Thoracic aorta (tissue), 2 donors: Measurements from ENCODE around the gene RNU5B-1. TPM values are rescaled to one million over a fixed set of nuclear protein-coding genes. Genes with fewer than 3 reads are reported as not detected.

Experiments used
- ATAC-seq: fragments of 150-250 bp; one replicate; pipeline ENCODE4 v1.8.0; 2017; ENCODE audit warnings: low read depth; ENCODE audit not compliant: insufficient number of reproducible peaks, low FRiP score
- DNase-seq: peaks from one replicate; pipeline ENCODE4 v3.0.0-alpha.2; 2020; ENCODE audit warnings: low spot score
- H3K27ac ChIP-seq, 2 donors: fragments of 200-600 bp; sonication (generic); 1 replicate in 1 of 2; 2 replicates in 1 of 2; pipeline ENCODE4 v1.5.1; 2016; ENCODE audit warnings: mild to moderate bottlenecking in 2 of 2, moderate library complexity in 2 of 2
- H3K27me3 ChIP-seq: fragments of 200-600 bp; sonication (generic); replicated peaks from 2 replicates; pipeline ENCODE4 v1.6.0; 2016; ENCODE audit warnings: mild to moderate bottlenecking; ENCODE audit not compliant: insufficient read depth
- H3K36me3 ChIP-seq: fragments of 200-600 bp; sonication (generic); one replicate; pipeline ENCODE4 v1.5.1; 2016
- H3K4me1 ChIP-seq, 2 donors: fragments of 200-600 bp; sonication (generic); 1 replicate in 1 of 2; 2 replicates in 1 of 2; pipeline versions ENCODE4 v1.5.1 to v1.6.0; 2016; ENCODE audit warnings: low read depth in 2 of 2, mild to moderate bottlenecking in 1 of 2; ENCODE audit not compliant: control insufficient read depth in 1 of 2
- H3K4me3 ChIP-seq: fragments of 200-600 bp; sonication (generic); 2 replicates; pipeline ENCODE4 v1.5.1; 2016; ENCODE audit warnings: mild to moderate bottlenecking
- H3K9me3 ChIP-seq: fragments of 200-600 bp; sonication (generic); 2 replicates; pipeline ENCODE4 v1.5.1; 2016
- total RNA-seq, 2 donors: library from RNA; depleted of rRNA; stranded (reverse); fragments of >200 nt; gene quantifications; one replicate each; pipeline versions ENCODE4 v1.1.0 to v1.2.3, GENCODE V29; 2016
- TF ChIP-seq, protein P1 (sequence below): fragments of 200-600 bp; sonication (generic); IDR thresholded peaks from one replicate; pipeline ENCODE4 v1.5.1; 2019; ENCODE audit warnings: antibody characterized with exemption

The RNU5B-1 gene
- total RNA-seq, 2 donors from 2014 or later, result not detected

DNA sequence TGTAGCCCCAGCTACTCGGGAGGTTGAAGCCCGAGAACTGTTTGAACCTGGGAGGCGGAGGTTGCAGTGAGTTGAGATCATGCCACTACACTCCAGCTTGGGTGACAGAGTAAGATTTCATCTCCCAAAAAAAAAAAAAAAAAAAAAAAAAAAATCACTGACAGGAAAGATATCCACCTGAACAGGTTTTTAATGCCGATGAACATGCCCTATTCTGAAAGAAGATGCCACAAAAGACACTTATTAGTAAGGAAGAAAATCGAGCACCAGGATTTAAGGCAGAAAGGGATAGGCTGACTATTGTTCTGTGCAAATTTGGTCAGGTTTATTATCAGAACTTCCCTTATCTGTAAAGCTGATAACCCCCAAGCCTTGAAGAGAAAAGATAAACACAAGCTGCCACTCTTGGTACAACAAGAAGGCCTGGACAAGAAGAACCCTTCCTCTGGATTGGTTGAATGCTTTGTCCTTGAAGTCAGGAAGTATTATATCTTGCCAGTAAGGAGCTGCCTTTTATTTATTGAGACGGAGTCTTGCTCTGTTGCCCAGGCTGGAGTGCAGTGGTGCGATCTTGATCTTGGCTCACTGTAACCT lies 15.1 kb upstream of the RNU5B-1 start:
- Histone ChIP-seq H3K36me3 (no peaks in the 10 kb centered on the region), H3K27me3 (no peaks in the 10 kb centered on the region), H3K9me3 (no peaks in the 10 kb centered on the region), H3K27ac (no peak overlapping the region), H3K4me1 (peaks cover 2 to 20% of the 10 kb centered on the region in 2 donors), H3K4me3 (no peak overlapping the region)
- ATAC-seq (no peak), DNase-seq (no peak)
- TF ChIP-seq, protein P1, sequence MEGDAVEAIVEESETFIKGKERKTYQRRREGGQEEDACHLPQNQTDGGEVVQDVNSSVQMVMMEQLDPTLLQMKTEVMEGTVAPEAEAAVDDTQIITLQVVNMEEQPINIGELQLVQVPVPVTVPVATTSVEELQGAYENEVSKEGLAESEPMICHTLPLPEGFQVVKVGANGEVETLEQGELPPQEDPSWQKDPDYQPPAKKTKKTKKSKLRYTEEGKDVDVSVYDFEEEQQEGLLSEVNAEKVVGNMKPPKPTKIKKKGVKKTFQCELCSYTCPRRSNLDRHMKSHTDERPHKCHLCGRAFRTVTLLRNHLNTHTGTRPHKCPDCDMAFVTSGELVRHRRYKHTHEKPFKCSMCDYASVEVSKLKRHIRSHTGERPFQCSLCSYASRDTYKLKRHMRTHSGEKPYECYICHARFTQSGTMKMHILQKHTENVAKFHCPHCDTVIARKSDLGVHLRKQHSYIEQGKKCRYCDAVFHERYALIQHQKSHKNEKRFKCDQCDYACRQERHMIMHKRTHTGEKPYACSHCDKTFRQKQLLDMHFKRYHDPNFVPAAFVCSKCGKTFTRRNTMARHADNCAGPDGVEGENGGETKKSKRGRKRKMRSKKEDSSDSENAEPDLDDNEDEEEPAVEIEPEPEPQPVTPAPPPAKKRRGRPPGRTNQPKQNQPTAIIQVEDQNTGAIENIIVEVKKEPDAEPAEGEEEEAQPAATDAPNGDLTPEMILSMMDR, result no peak

DNA sequence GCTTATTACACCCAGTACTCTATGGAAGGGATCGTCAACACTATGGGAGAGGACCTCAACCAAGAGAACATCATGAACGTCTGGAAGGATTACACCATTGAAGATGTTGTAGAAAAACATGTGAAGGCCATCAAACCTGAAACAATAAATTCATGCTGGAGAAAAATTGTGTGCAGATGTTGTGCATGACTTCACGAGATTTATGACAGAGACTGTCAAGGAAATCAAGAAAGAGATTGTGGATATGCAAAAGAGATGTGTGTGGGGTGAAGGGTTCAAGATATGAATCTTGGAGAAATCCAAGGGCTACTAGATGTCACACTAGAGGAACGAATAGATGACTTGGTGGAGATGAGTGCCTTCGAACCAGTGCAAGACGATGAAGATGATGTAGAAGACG lies 14.2 kb upstream of the RNU5B-1 start:
- Histone ChIP-seq H3K4me3 (no peak overlapping the region), H3K27me3 (no peaks in the 10 kb centered on the region), H3K27ac (no peak overlapping the region), H3K9me3 (no peaks in the 10 kb centered on the region), H3K36me3 (no peaks in the 10 kb centered on the region), H3K4me1 (peaks cover 2 to 14% of the 10 kb centered on the region in 2 donors)
- TF ChIP-seq, protein P1, result no peak
- no peak for DNase-seq
- no peak for ATAC-seq

DNA sequence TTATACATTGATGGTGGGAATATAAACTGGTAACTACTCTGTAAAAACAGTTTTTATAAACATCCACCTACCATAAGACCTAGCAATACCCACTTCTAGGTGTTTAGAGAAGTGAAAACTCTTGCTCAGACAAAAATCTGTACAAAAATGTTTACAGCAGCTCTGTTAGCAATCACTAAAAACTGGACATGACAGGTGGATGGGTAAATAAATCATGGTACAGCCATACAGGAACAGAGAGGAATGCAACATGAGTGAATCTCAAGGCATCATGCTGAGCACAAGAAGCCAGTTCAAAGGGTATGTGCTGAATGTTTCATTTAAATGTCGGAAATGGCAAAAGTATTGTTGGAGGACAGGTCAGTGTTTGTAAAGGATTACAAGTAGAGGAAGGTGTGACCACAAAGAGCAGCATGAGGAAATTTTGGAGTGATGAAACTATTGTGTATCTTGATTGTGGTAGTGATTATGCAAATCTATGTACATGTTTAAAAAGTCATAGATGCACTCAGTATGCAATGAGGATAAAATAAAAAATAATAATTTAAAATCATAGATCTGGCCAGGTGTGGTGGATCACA lies 11.4 kb upstream of the RNU5B-1 start:
- H3K4me3 ChIP-seq, result no peak overlapping the region
- no peaks in the 10 kb centered on the region for H3K36me3 ChIP-seq
- H3K9me3 ChIP-seq, result no peaks in the 10 kb centered on the region
- H3K4me1 ChIP-seq, result peaks cover 0 to 13% of the 10 kb centered on the region in 2 donors
- ATAC-seq, result no peak
- TF ChIP-seq, protein P1, result no peak
- no peak overlapping the region for H3K27ac ChIP-seq
- DNase-seq, result no peak
- no peaks in the 10 kb centered on the region for H3K27me3 ChIP-seq

DNA sequence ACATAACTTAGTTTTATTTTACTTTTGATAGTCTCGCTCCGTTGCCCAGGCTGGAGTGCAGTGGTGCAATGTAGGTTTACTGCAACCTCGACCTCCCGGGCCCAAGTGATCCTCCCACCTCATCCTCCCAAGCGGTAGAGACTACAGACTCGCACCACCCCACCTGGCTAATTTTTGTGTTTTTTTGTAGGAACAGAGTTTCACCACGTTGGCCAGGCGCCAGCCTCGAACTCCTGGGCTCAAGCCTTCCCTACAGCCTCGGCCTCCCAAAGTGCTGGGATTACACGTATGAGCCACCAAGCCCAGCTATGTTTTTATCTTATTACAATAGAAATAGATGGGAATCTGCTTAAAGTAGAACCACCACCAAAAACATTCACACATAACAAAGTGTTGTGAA lies 5.7 kb upstream of the RNU5B-1 start:
- no peak for ATAC-seq
- no peak for DNase-seq
- TF ChIP-seq, protein P1, result no peak

DNA sequence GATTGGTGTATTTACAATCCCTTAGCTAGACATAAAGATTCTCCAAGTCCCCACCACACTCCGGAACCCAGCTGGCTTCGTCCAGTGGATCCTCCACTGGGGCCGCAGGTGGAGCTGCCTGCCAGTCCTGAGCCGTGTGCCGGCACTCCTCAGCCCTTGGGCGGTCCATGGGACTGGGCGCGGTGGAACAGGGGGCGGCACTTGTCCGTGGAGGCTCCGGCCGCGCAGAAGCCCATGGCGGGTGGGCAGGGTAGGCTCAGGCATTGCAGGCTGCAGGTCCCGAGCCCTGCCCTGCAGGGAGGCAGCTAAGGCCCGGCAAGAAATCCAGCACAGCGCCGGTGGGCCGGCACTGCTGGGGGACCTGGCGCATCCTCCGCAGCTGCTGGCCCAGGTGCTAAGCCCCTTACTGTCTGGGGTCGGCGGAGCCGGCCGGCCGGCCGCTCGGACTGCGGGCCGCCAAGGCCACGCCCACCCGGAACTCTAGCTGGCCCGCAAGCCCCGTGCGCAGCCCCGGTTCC lies 3.5 kb upstream of the RNU5B-1 start:
- no peak for ATAC-seq
- Histone ChIP-seq H3K27me3 (no peaks in the 10 kb centered on the region), H3K27ac (no peak overlapping the region), H3K4me1 (peaks cover 6 to 20% of the 10 kb centered on the region in 2 donors), H3K4me3 (no peak overlapping the region), H3K9me3 (no peaks in the 10 kb centered on the region), H3K36me3 (no peaks in the 10 kb centered on the region)
- DNase-seq, result no peak
- TF ChIP-seq, protein P1, result no peak

More for the DNA sequence above, 5.7 kb upstream of the RNU5B-1 start:
- Histone ChIP-seq H3K36me3 (no peaks in the 10 kb centered on the region), H3K4me3 (no peak overlapping the region), H3K9me3 (no peaks in the 10 kb centered on the region), H3K27ac (no peak overlapping the region), H3K27me3 (no peaks in the 10 kb centered on the region), H3K4me1 (peaks cover 6 to 20% of the 10 kb centered on the region in 2 donors)
